Keratinocyte (primary cell): Measurements from ENCODE around the gene RNASE7. TPM values are rescaled to one million over a fixed set of nuclear protein-coding genes. Genes with fewer than 3 reads are reported as not detected.
"Not testable (repeated sequence)": the region's sequence is repeated elsewhere in the genome, so short reads cannot be mapped to it uniquely, and the experiment has no call there.

Experiments used
- DNase-seq: peaks from one replicate; pipeline ENCODE4 v3.0.0-alpha.2; 2011; ENCODE audit warnings: low read depth, missing footprints, low spot score
- FAIRE-seq: peaks from 2 replicates; lab custom pipeline; 2011; peaks lifted over from hg19 to GRCh38; lab: Jason Lieb, UNC
- H2AFZ ChIP-seq: 2 replicates; pipeline ENCODE4 v1.6.0; 2012; ENCODE audit warnings: low read length, control low read depth, inconsistent platforms; ENCODE audit not compliant: control insufficient read depth
- H3K27ac ChIP-seq: 2 replicates; pipeline ENCODE4 v1.5.1; 2011; ENCODE audit warnings: low read length; ENCODE audit not compliant: control insufficient read depth, insufficient read depth
- H3K27me3 ChIP-seq: 3 replicates; pipeline ENCODE4 v1.6.0; 2011; ENCODE audit warnings: low read length; ENCODE audit not compliant: control insufficient read depth, insufficient read depth; ENCODE audit errors: extremely low read depth
- H3K36me3 ChIP-seq, 2 experiments: 2 replicates in 1 of 2; 3 replicates in 1 of 2; pipeline ENCODE4 v1.5.1; 2011; ENCODE audit warnings: low read length in 2 of 2, mild to moderate bottlenecking in 1 of 2; ENCODE audit not compliant: control insufficient read depth in 2 of 2, insufficient read depth in 2 of 2; ENCODE audit errors: extremely low read depth in 1 of 2
- H3K4me1 ChIP-seq: 3 replicates; pipeline ENCODE4 v1.5.1; 2011; ENCODE audit warnings: low read length; ENCODE audit not compliant: control insufficient read depth, insufficient read depth; ENCODE audit errors: extremely low read depth
- H3K4me2 ChIP-seq: 3 replicates; pipeline ENCODE4 v1.6.0; 2011; ENCODE audit warnings: low read depth, low read length; ENCODE audit not compliant: control insufficient read depth, insufficient read depth; ENCODE audit errors: extremely low read depth
- H3K4me3 ChIP-seq, 3 experiments: fragments of 200-600 bp in 1 of 3; sonication (generic) in 1 of 3; 2 replicates in 2 of 3; 3 replicates in 1 of 3; pipeline ENCODE4 v1.5.1; 2011 to 2016; ENCODE audit warnings: low read length in 3 of 3, mild to moderate bottlenecking in 3 of 3, control low read depth in 2 of 3, inconsistent platforms in 1 of 3, low read depth in 1 of 3, mixed read lengths in 1 of 3, mixed run types in 1 of 3, moderate library complexity in 1 of 3; ENCODE audit not compliant: control insufficient read depth in 2 of 3, insufficient read depth in 2 of 3; ENCODE audit errors: extremely low read depth in 1 of 3
- H3K79me2 ChIP-seq: 2 replicates; pipeline ENCODE4 v1.6.0; 2012; ENCODE audit warnings: low read length; ENCODE audit not compliant: control insufficient read depth, insufficient read depth
- H3K9ac ChIP-seq: 3 replicates; pipeline ENCODE4 v1.6.0; 2011; ENCODE audit warnings: low read length; ENCODE audit not compliant: control insufficient read depth, insufficient read depth; ENCODE audit errors: extremely low read depth
- H3K9me1 ChIP-seq: 3 replicates; pipeline ENCODE4 v1.6.0; 2011; ENCODE audit warnings: low read length; ENCODE audit not compliant: control insufficient read depth, insufficient read depth; ENCODE audit errors: extremely low read depth
- H3K9me3 ChIP-seq: 2 replicates; pipeline ENCODE4 v1.5.1; 2012; ENCODE audit warnings: low read depth, low read length; ENCODE audit not compliant: control insufficient read depth
- H4K20me1 ChIP-seq: 3 replicates; pipeline ENCODE4 v1.6.0; 2011; ENCODE audit warnings: low read length; ENCODE audit not compliant: control insufficient read depth, insufficient read depth; ENCODE audit errors: extremely low read depth
- EZH2 ChIP-seq: IDR thresholded peaks from one replicate; pipeline ENCODE4 v1.6.1; 2012; ENCODE audit warnings: inconsistent platforms, mild to moderate bottlenecking, low read length, moderate library complexity
- dilution Hi-C: fragments of 300-500 bp; cut with MboI; formaldehyde crosslinking; loops from one replicate; pipeline ENCODE4 v1.7.0; 2020; ENCODE audit warnings: low sequenced_read_pairs; ENCODE audit not compliant: extremely low pct_ligation_motif_present
- polyA plus RNA-seq, 5 experiments: library from polyadenylated mRNA; depleted of rRNA in 3 of 5; stranded (reverse) in 3 of 5; stranded (forward) in 1 of 5; unstranded in 1 of 5; fragments of >200 nt; gene quantifications; 1 replicate in 1 of 5; 2 replicates in 3 of 5; 3 replicates in 1 of 5; pipeline versions ENCODE4 v1.2.1 to v1.2.3, GENCODE V29; 2011 to 2012; ENCODE audit warnings: missing spikeins in 2 of 5, low read depth in 1 of 5, low replicate concordance in 1 of 5
- TF ChIP-seq, protein P1 (sequence below), 3 experiments: IDR thresholded peaks in 1 of 3; conservative IDR thresholded peaks in 1 of 3; optimal IDR thresholded peaks in 1 of 3; 2 replicates in 2 of 3; 3 replicates in 1 of 3; pipeline versions ENCODE3 to v1.5.1; 2011; ENCODE audit warnings: low read length in 3 of 3, mild to moderate bottlenecking in 3 of 3, moderate library complexity in 2 of 3, control low read depth in 1 of 3, inconsistent platforms in 1 of 3; ENCODE audit not compliant: insufficient read depth in 2 of 3; ENCODE audit errors: extremely low read depth in 1 of 3

The RNASE7 gene
- polyA plus RNA-seq, 1 donor (not counting 4 experiments of a cell fraction or from before 2014, with no cell fraction given): 17.4 TPM

DNA sequence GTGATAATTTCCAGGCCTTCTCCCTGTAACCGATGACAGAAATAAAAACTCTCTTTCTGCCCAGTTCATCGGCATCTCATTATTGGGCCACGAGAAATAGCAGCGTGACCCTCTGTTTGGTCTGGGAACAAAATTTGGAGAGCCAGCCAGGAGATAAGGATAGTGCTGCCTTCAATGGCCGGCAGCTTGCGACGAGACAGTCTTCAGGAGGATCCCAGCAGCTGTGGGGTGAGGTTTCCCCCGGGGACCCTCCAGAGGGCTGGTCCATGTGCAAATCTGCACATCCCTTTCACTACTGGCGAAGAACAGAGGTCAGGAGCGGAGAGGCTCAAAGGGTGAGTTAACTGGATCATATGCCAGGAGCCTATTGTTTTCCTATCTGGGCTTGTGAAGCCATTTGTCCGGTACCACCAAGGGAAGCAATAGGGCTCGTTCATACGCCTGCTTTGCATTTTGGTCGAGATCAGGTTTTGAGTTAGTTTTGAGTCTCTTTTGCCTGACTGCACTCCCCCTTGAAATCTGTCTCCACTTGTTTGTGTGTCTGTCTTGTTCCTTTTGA is 38.3 kb upstream of the RNASE7 start:
- Histone ChIP-seq H2AFZ (no peak overlapping the region), H3K4me2 (no peak overlapping the region)
- FAIRE-seq: no peak

DNA sequence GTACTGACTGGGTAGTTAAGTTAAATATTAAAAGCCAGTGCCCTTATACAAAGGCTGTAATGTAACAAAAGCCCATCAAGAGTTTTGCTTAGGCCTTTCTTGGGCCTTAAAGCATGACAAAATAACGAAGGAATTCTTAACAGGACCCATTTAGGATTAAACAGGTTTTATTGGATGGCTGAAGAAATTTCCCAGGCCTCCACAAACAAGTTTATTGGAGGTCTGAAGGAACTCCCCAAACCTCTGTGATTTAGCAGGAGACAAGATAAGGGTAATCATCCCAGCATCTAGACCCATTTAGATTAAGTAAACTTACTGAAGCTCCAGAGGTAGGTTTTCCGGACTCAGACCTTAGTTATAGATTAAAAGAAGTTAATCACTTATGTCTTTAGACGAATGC is 32.4 kb upstream of the RNASE7 start:
- H3K79me2 ChIP-seq, H3K36me3 ChIP-seq, H3K4me2 ChIP-seq, H3K27me3 ChIP-seq, H3K9me3 ChIP-seq, FAIRE-seq, H4K20me1 ChIP-seq, H3K9ac ChIP-seq, H2AFZ ChIP-seq, H3K27ac ChIP-seq, dilution Hi-C loops, H3K9me1 ChIP-seq, DNase-seq, H3K4me1 ChIP-seq, H3K4me3 ChIP-seq: not testable (repeated sequence)

More for the DNA sequence above, 38.3 kb upstream of the RNASE7 start:
- Histone ChIP-seq H3K9ac (no peak overlapping the region), H3K9me1 (no peaks in the 10 kb centered on the region), H3K4me1 (peaks cover 6% of the 10 kb centered on the region), H3K27me3 (no peaks in the 10 kb centered on the region), H3K36me3 (no peaks in the 10 kb centered on the region), H4K20me1 (no peaks in the 10 kb centered on the region), H3K79me2 (no peaks in the 10 kb centered on the region), H3K4me3 (no peak overlapping the region), H3K9me3 (no peaks in the 10 kb centered on the region), H3K27ac (no peak overlapping the region)
- no peak for DNase-seq
- dilution Hi-C loops: no loop called here
- TF ChIP-seq, protein P1, sequence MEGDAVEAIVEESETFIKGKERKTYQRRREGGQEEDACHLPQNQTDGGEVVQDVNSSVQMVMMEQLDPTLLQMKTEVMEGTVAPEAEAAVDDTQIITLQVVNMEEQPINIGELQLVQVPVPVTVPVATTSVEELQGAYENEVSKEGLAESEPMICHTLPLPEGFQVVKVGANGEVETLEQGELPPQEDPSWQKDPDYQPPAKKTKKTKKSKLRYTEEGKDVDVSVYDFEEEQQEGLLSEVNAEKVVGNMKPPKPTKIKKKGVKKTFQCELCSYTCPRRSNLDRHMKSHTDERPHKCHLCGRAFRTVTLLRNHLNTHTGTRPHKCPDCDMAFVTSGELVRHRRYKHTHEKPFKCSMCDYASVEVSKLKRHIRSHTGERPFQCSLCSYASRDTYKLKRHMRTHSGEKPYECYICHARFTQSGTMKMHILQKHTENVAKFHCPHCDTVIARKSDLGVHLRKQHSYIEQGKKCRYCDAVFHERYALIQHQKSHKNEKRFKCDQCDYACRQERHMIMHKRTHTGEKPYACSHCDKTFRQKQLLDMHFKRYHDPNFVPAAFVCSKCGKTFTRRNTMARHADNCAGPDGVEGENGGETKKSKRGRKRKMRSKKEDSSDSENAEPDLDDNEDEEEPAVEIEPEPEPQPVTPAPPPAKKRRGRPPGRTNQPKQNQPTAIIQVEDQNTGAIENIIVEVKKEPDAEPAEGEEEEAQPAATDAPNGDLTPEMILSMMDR (optimal IDR thresholded peaks at IDR 0.05 in 1 of 3, IDR thresholded peaks at IDR 0.05 in 1 of 3, conservative IDR thresholded peaks at IDR 0.05 in 1 of 3; ENCODE audit: extremely low read depth in 1 of 3, insufficient read depth in 2 of 3, low read length in 3 of 3): no peak
- TF ChIP-seq EZH2: no peak

DNA sequence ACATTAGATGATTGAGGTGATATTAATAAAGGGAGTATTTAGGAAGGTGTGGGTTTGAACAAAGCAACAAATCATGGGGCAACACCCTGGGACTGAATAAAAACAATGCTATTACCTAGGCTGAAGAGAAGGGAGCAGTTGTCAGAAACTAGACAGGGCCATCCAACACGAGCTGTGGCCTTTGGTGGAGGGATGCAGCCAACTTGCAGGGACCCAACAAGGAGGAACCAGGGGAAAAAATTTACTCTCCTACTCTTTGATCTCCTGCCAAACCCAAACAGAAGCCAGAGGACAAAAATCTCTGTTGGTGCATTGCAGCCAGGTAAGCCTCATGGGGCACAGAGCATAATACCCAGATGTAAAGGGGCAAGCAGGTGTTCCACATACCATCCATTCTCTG is 31.0 kb upstream of the RNASE7 start:
- H3K4me1 ChIP-seq: no peaks in the 10 kb centered on the region
- H3K27me3 ChIP-seq: no peaks in the 10 kb centered on the region
- H4K20me1 ChIP-seq: no peaks in the 10 kb centered on the region
- DNase-seq: no peak
- dilution Hi-C loops: no loop called here
- H2AFZ ChIP-seq: no peak overlapping the region
- no peak overlapping the region for H3K4me2 ChIP-seq
- H3K4me3 ChIP-seq: no peak overlapping the region
- H3K36me3 ChIP-seq: no peaks in the 10 kb centered on the region
- H3K27ac ChIP-seq: no peak overlapping the region
- no peaks in the 10 kb centered on the region for H3K9me3 ChIP-seq
- no peak overlapping the region for H3K9ac ChIP-seq
- no peak for FAIRE-seq
- TF ChIP-seq, protein P1 (optimal IDR thresholded peaks at IDR 0.05 in 1 of 3, IDR thresholded peaks at IDR 0.05 in 1 of 3, conservative IDR thresholded peaks at IDR 0.05 in 1 of 3; ENCODE audit: extremely low read depth in 1 of 3, insufficient read depth in 2 of 3, low read length in 3 of 3): no peak
- no peak for TF ChIP-seq EZH2
- H3K9me1 ChIP-seq: no peaks in the 10 kb centered on the region
- no peaks in the 10 kb centered on the region for H3K79me2 ChIP-seq
